NCI-H345 treated with DMSO at 0.1 percent for 48 hours (cell line): ENCODE measurements around the gene UBE2L3.
"Not testable (repeated sequence)": the region's sequence is repeated elsewhere in the genome, so short reads cannot be mapped to it uniquely, and the experiment has no call there.

Experiments
- DNase-seq: peaks from one replicate; lab custom pipeline; 2025; ENCODE audit not compliant: unreplicated experiment; lab: John Stamatoyannopoulos, UW

Gene UBE2L3

GRCh38 chr22:21599053-21599893 lies 31.8 kb downstream of the UBE2L3 start:
- DNase-seq, result no peak

- no peak for DNase-seq
Observed at GRCh38 chr22:21602579-21602978, 35.1 kb downstream of the UBE2L3 start.

GRCh38 chr22:21603973-21604372 lies 36.5 kb downstream of the UBE2L3 start:
- no peak for DNase-seq

- DNase-seq, result no peak
Observed at GRCh38 chr22:21605887-21606564, 38.5 kb downstream of the UBE2L3 start.

GRCh38 chr22:21606775-21607174 lies 39.3 kb downstream of the UBE2L3 start:
- DNase-seq, result no peak

GRCh38 chr22:21609556-21610157 lies 42.1 kb downstream of the UBE2L3 start:
- DNase-seq, result not testable (repeated sequence)

- no peak for DNase-seq
Observed at GRCh38 chr22:21611210-21611977, 43.9 kb downstream of the UBE2L3 start.

GRCh38 chr22:21612858-21613257 lies 45.3 kb downstream of the UBE2L3 start:
- DNase-seq, result no peak

GRCh38 chr22:21613553-21614233 lies 46.2 kb downstream of the UBE2L3 start:
- no peak for DNase-seq

GRCh38 chr22:21615731-21616130 lies 48.2 kb downstream of the UBE2L3 start:
- no peak for DNase-seq

GRCh38 chr22:21617337-21617736 lies 49.8 kb downstream of the UBE2L3 start:
- not testable (repeated sequence) for DNase-seq

GRCh38 chr22:21621025-21621424 lies 53.5 kb downstream of the UBE2L3 start:
- DNase-seq, result no peak

- DNase-seq, result no peak
Observed at GRCh38 chr22:21622011-21622918, 54.8 kb downstream of the UBE2L3 start.

GRCh38 chr22:21622919-21623647 lies 55.6 kb downstream of the UBE2L3 start:
- DNase-seq, result no peak

- no peak for DNase-seq
Observed at GRCh38 chr22:21623648-21623970, 56.1 kb downstream of the UBE2L3 start.

GRCh38 chr22:21624120-21624879 lies 56.8 kb downstream of the UBE2L3 start:
- no peak for DNase-seq

GRCh38 chr22:21624880-21625791 lies 57.6 kb downstream of the UBE2L3 start:
- no peak for DNase-seq
